Measurements from ENCODE around the gene NAA50. TPM values are rescaled to one million over a fixed set of nuclear protein-coding genes. Genes with fewer than 3 reads are reported as not detected.

The NAA50 gene
- polyA plus RNA-seq, 3 donors: 32.2 to 105 (median 80.0) TPM

DNA sequence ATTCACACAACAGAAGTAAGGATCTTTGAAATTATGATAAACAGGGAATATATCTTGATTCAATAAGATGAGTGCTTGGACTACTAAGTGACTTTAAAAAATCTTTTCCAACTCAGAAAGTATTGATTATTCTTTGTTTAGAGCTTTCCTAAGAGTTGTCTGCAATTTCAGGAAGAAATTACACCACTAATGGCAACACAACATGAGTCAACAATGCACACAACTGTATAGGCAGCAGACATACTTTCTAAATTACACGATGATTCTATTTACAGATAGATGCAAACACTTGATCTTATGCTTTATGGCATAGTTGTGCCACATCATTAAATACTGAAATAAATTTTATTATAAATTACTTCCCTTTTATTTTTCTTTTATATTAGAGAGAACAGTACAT is 4.4 kb downstream of the NAA50 start:
- Histone ChIP-seq H3K4me1 (ENCODE audit: control insufficient read depth in 1 of 2, insufficient read depth in 2 of 2, low read length in 2 of 2) (peaks cover 11 to 31% of the 10 kb centered on the region in 2 donors), H3K27ac (ENCODE audit: low read depth in 1 of 2, low read length in 2 of 2) (no peak overlapping the region), H4K20me1 (ENCODE audit: insufficient read depth, low read length) (peaks cover 83% of the 10 kb centered on the region), H2AFZ (ENCODE audit: insufficient read depth, low read depth, low read length, poor library complexity, severe bottlenecking) (no peak overlapping the region), H3K79me2 (ENCODE audit: insufficient read depth, low read length) (peaks cover 94% of the 10 kb centered on the region), H3K9ac (ENCODE audit: insufficient read depth, low read length, poor library complexity, severe bottlenecking) (no peak overlapping the region), H3K27me3 (ENCODE audit: control insufficient read depth in 2 of 2, insufficient read depth in 2 of 2, low read length in 2 of 2) (no peaks in the 10 kb centered on the region), H3K4me3 (replicated peaks in 1 of 3; ENCODE audit: low read depth in 2 of 3, low read length in 3 of 3) (no peak overlapping the region), H3K4me2 (replicated peaks; ENCODE audit: extremely low read depth, low read length, poor library complexity, severe bottlenecking) (no peak overlapping the region), H3K36me3 (replicated peaks in 1 of 2; ENCODE audit: control insufficient read depth in 1 of 2, insufficient read depth in 2 of 2, low read length in 2 of 2) (no peaks in the 10 kb centered on the region), H3K9me3 (replicated peaks in 1 of 2; ENCODE audit: control insufficient read depth in 1 of 2, insufficient read depth in 1 of 2, low read length in 2 of 2) (no peaks in the 10 kb centered on the region)
- Mint-ChIP-seq H3K27ac (peak overlapping the region in 4 of 7 donors; percentile 2 to 47 (median 13)), H3K4me1 (peaks cover 42% of the 10 kb centered on the region), H3K36me3 (peaks cover 3 to 10% of the 10 kb centered on the region in 2 donors), H3K9me3 (no peaks in the 10 kb centered on the region), H3K27me3 (ENCODE audit: low read depth in 3 of 3) (peaks cover 0 to 3% (median 0%) of the 10 kb centered on the region in 3 donors), H3K4me3 (no peak overlapping the region)
- intact Hi-C loops (cut with micrococcal nuclease): no loop called here
- TF ChIP-seq, protein P1, sequence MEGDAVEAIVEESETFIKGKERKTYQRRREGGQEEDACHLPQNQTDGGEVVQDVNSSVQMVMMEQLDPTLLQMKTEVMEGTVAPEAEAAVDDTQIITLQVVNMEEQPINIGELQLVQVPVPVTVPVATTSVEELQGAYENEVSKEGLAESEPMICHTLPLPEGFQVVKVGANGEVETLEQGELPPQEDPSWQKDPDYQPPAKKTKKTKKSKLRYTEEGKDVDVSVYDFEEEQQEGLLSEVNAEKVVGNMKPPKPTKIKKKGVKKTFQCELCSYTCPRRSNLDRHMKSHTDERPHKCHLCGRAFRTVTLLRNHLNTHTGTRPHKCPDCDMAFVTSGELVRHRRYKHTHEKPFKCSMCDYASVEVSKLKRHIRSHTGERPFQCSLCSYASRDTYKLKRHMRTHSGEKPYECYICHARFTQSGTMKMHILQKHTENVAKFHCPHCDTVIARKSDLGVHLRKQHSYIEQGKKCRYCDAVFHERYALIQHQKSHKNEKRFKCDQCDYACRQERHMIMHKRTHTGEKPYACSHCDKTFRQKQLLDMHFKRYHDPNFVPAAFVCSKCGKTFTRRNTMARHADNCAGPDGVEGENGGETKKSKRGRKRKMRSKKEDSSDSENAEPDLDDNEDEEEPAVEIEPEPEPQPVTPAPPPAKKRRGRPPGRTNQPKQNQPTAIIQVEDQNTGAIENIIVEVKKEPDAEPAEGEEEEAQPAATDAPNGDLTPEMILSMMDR (IDR thresholded peaks at IDR 0.05): no peak
- WGBS (ENCODE audit: insufficient coverage): no CpG with 5 or more reads among the region's 1 CpG
- peak in 2 of 3 donors; percentile 7 to 18 for DNase-seq

DNA sequence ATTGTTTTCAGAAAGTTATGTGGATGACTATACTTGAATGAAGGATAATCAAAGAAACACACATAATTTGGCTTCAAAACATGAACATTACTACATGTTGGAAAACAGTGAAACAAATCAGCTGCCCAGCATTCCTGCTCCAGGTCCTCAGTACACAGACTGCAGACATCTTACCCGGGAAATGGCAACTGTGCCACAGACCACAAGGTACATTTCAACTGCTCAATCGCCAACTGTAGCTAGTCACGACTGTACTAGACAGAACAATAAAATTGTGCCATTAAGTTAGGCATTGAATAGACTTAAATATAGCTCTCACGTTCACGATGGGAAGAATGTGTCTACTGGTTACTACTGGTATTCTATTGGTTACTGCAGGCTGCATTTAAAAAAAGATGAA is 5.0 kb downstream of the NAA50 start:
- Mint-ChIP-seq H3K27ac (peak overlapping the region in 3 of 7 donors; percentile 8 to 55 (median 47)), H3K36me3 (peaks cover 3 to 10% of the 10 kb centered on the region in 2 donors), H3K9me3 (no peaks in the 10 kb centered on the region), H3K4me1 (peaks cover 41% of the 10 kb centered on the region), H3K4me3 (no peak overlapping the region), H3K27me3 (ENCODE audit: low read depth in 3 of 3) (no peaks in the 10 kb centered on the region)
- peak overlapping the region in 1 of 2 donors; percentile 42 for H3K27ac ChIP-seq (ENCODE audit: low read depth in 1 of 2, low read length in 2 of 2)
- H3K36me3 ChIP-seq (replicated peaks in 1 of 2; ENCODE audit: control insufficient read depth in 1 of 2, insufficient read depth in 2 of 2, low read length in 2 of 2): no peaks in the 10 kb centered on the region
- peaks cover 88% of the 10 kb centered on the region for H4K20me1 ChIP-seq (ENCODE audit: insufficient read depth, low read length)
- 43% methylated on average over 1 of the region's 5 CpGs for WGBS (ENCODE audit: insufficient coverage)
- no peak overlapping the region for H2AFZ ChIP-seq (ENCODE audit: insufficient read depth, low read depth, low read length, poor library complexity, severe bottlenecking)
- H3K4me1 ChIP-seq (ENCODE audit: control insufficient read depth in 1 of 2, insufficient read depth in 2 of 2, low read length in 2 of 2): peaks cover 11 to 33% of the 10 kb centered on the region in 2 donors
- H3K9me3 ChIP-seq (replicated peaks in 1 of 2; ENCODE audit: control insufficient read depth in 1 of 2, insufficient read depth in 1 of 2, low read length in 2 of 2): no peaks in the 10 kb centered on the region
- H3K4me3 ChIP-seq (replicated peaks in 1 of 3; ENCODE audit: low read depth in 2 of 3, low read length in 3 of 3): no peak overlapping the region
- H3K79me2 ChIP-seq (ENCODE audit: insufficient read depth, low read length): peaks cover 98% of the 10 kb centered on the region
- no peaks in the 10 kb centered on the region for H3K27me3 ChIP-seq (ENCODE audit: control insufficient read depth in 2 of 2, insufficient read depth in 2 of 2, low read length in 2 of 2)
- DNase-seq: no peak
- intact Hi-C loops (cut with micrococcal nuclease): no loop called here
- no peak overlapping the region for H3K9ac ChIP-seq (ENCODE audit: insufficient read depth, low read length, poor library complexity, severe bottlenecking)
- TF ChIP-seq, protein P1 (IDR thresholded peaks at IDR 0.05): no peak
- H3K4me2 ChIP-seq (replicated peaks; ENCODE audit: extremely low read depth, low read length, poor library complexity, severe bottlenecking): no peak overlapping the region

Data from CD14-positive monocyte (primary cell).